HepG2 (cell line): Measurements from ENCODE around the gene TRAF5.
"Not testable (repeated sequence)": the region's sequence is repeated elsewhere in the genome, so short reads cannot be mapped to it uniquely, and the experiment has no call there.

Experiments
- AHR ChIP-seq: IDR thresholded peaks from 2 replicates; pipeline ENCODE4 v1.6.1; 2018; ENCODE audit warnings: missing genetic modification reagents, missing compliant biosample characterization
- ATF3 ChIP-seq: sonication (generic); formaldehyde crosslinking; IDR thresholded peaks from 2 replicates; pipeline ENCODE4 v1.4.0; 2020; ENCODE audit warnings: missing genetic modification reagents
- CEBPB ChIP-seq: IDR thresholded peaks from 2 replicates; pipeline ENCODE4 v1.6.1; 2011; ENCODE audit warnings: low read depth, low read length, improper control_type of control experiment, borderline replicate concordance
- KDM1A ChIP-seq: IDR thresholded peaks from 2 replicates; pipeline ENCODE4 v1.6.1; 2016; ENCODE audit warnings: missing compliant biosample characterization
- NFE2L1 ChIP-seq: sonication (generic); formaldehyde crosslinking; IDR thresholded peaks from 2 replicates; pipeline ENCODE4 v1.4.0; 2020; ENCODE audit warnings: missing genetic modification reagents, mild to moderate bottlenecking, borderline replicate concordance
- NR2F2 ChIP-seq: IDR thresholded peaks from 2 replicates; pipeline ENCODE4 v1.6.1; 2012; ENCODE audit warnings: low read depth, inconsistent platforms, borderline replicate concordance
- POLR2AphosphoS5 ChIP-seq: IDR thresholded peaks from 2 replicates; pipeline ENCODE4 v1.6.1; 2012; ENCODE audit warnings: low read depth, low read length
- RORA ChIP-seq: sonication (generic); formaldehyde crosslinking; IDR thresholded peaks from 2 replicates; pipeline ENCODE4 v1.5.0; 2020; ENCODE audit warnings: mild to moderate bottlenecking, missing genetic modification reagents, moderate library complexity
- RXRA ChIP-seq: sonication (generic); formaldehyde crosslinking; IDR thresholded peaks from 2 replicates; pipeline ENCODE4 v1.5.1; 2020; ENCODE audit warnings: missing genetic modification reagents
- ZFP41 ChIP-seq: sonication (generic); formaldehyde crosslinking; IDR thresholded peaks from 2 replicates; pipeline ENCODE4 v1.4.0; 2020; ENCODE audit warnings: mild to moderate bottlenecking, missing genetic modification reagents, borderline replicate concordance
- ZNF263 ChIP-seq: sonication (generic); formaldehyde crosslinking; IDR thresholded peaks from 2 replicates; pipeline ENCODE4 v1.4.0; 2020; ENCODE audit warnings: missing genetic modification reagents
- ZNF543 ChIP-seq: sonication (generic); formaldehyde crosslinking; IDR thresholded peaks from 2 replicates; pipeline ENCODE4 v1.4.0; 2020; ENCODE audit warnings: mild to moderate bottlenecking, missing genetic modification reagents
- ZSCAN31 ChIP-seq: sonication (generic); formaldehyde crosslinking; IDR thresholded peaks from 2 replicates; pipeline ENCODE4 v1.5.0; 2020; ENCODE audit warnings: low read depth, mild to moderate bottlenecking, missing genetic modification reagents

GRCh38 chr1:211399851-211400393, 73.3 kb downstream of the TRAF5 start:
- not testable (repeated sequence) for TF ChIP-seq CEBPB; ZNF263 (CRISPR knock-in tag); ATF3 (CRISPR knock-in tag); KDM1A; RORA (CRISPR knock-in tag); ZSCAN31 (CRISPR knock-in tag); POLR2AphosphoS5; ZFP41 (CRISPR knock-in tag); NFE2L1 (CRISPR knock-in tag); NR2F2; RXRA (CRISPR knock-in tag); AHR; ZNF543 (CRISPR knock-in tag)
